Neural progenitor cell (in vitro differentiated cells): ENCODE results near the gene CABP4. TPM values are rescaled to one million over a fixed set of nuclear protein-coding genes. Genes with fewer than 3 reads are reported as not detected.
A peak's percentile ranks its signal among the peaks of the same experiment; 100 is the strongest.

ENCODE experiments used
- DNase-seq: peaks from one replicate; pipeline ENCODE4 v3.0.0-alpha.2; 2016; ENCODE audit warnings: low spot score
- H2AFZ ChIP-seq: fragments of 200-600 bp; sonication (generic); replicated peaks from 2 replicates; pipeline ENCODE4 v1.6.1; 2016; ENCODE audit warnings: antibody characterized with exemption
- H3F3A ChIP-seq: fragments of 200-600 bp; sonication (generic); 2 replicates; pipeline ENCODE4 v1.6.1; 2016; ENCODE audit warnings: antibody characterized with exemption, low read depth
- H3K27ac ChIP-seq: fragments of 200-600 bp; sonication (generic); 2 replicates; pipeline ENCODE4 v1.5.1; 2016; ENCODE audit warnings: mild to moderate bottlenecking
- H3K27me3 ChIP-seq: fragments of 200-600 bp; sonication (generic); 2 replicates; pipeline ENCODE4 v1.6.1; 2016; ENCODE audit warnings: mild to moderate bottlenecking, moderate library complexity
- H3K36me3 ChIP-seq: fragments of 200-600 bp; sonication (generic); 2 replicates; pipeline ENCODE4 v1.5.1; 2016
- H3K4me1 ChIP-seq: fragments of 200-600 bp; sonication (generic); 2 replicates; pipeline ENCODE4 v1.6.1; 2016; ENCODE audit warnings: mixed run types
- H3K4me2 ChIP-seq: fragments of 200-600 bp; sonication (generic); 2 replicates; pipeline ENCODE4 v1.6.1; 2016
- H3K4me3 ChIP-seq: fragments of 200-600 bp; sonication (generic); 2 replicates; pipeline ENCODE4 v1.5.1; 2016
- H3K79me2 ChIP-seq: fragments of 200-600 bp; sonication (generic); 2 replicates; pipeline ENCODE4 v1.6.1; 2016; ENCODE audit warnings: low read depth
- H3K9ac ChIP-seq: fragments of 200-600 bp; sonication (generic); 2 replicates; pipeline ENCODE4 v1.6.1; 2016
- H3K9me3 ChIP-seq: fragments of 200-600 bp; sonication (generic); 2 replicates; pipeline ENCODE4 v1.5.1; 2016; ENCODE audit warnings: low read depth
- H4K20me1 ChIP-seq: fragments of 200-600 bp; sonication (generic); 2 replicates; pipeline ENCODE4 v1.6.1; 2016; ENCODE audit warnings: low read depth
- H3K27ac Mint-ChIP-seq: 3 replicates; pipeline ENCODE4 v1.8.0; 2021; ENCODE audit warnings: mixed read lengths
- H3K27me3 Mint-ChIP-seq: 2 replicates; pipeline ENCODE4 v1.8.0; 2022; ENCODE audit warnings: low read depth, mild to moderate bottlenecking, inconsistent platforms, moderate library complexity, mixed read lengths; ENCODE audit not compliant: insufficient read depth
- H3K36me3 Mint-ChIP-seq: 3 replicates; pipeline ENCODE4 v1.8.0; 2021; ENCODE audit warnings: mixed read lengths
- H3K4me1 Mint-ChIP-seq: 3 replicates; pipeline ENCODE4 v1.8.0; 2021; ENCODE audit warnings: mixed read lengths
- H3K4me3 Mint-ChIP-seq: 3 replicates; pipeline ENCODE4 v1.8.0; 2021; ENCODE audit warnings: mild to moderate bottlenecking, moderate library complexity, mixed read lengths
- H3K9me3 Mint-ChIP-seq: 3 replicates; pipeline ENCODE4 v1.8.0; 2020; ENCODE audit warnings: mixed read lengths
- EZH2 ChIP-seq: fragments of 200-600 bp; sonication (generic); IDR thresholded peaks from 2 replicates; pipeline ENCODE4 v1.6.1; 2017; ENCODE audit warnings: antibody characterized with exemption, mild to moderate bottlenecking, moderate library complexity
- EZH2phosphoT487 ChIP-seq: fragments of 200-600 bp; sonication (generic); IDR thresholded peaks from 2 replicates; pipeline ENCODE4 v1.6.1; 2017; ENCODE audit warnings: antibody characterized with exemption
- total RNA-seq: library from RNA; depleted of rRNA; stranded (reverse); fragments of >200 nt; gene quantifications from 2 replicates; pipeline ENCODE4 v1.2.3, GENCODE V29; 2015; ENCODE audit warnings: low replicate concordance
- TF ChIP-seq, protein P1 (sequence below): fragments of 200-600 bp; sonication (generic); IDR thresholded peaks from 2 replicates; pipeline ENCODE4 v1.5.1; 2017; ENCODE audit warnings: antibody characterized with exemption, mild to moderate bottlenecking

Gene CABP4
- total RNA-seq, 1 donor from 2014 or later: not detected

GRCh38 chr11:67486481-67487195, 31.5 kb downstream of the CABP4 start:
- Mint-ChIP-seq H3K27me3 (peaks cover 5% of the 10 kb centered on the region), H3K4me1 (peaks cover 43% of the 10 kb centered on the region), H3K4me3 (peak overlapping the region; percentile 33), H3K36me3 (peaks cover 20% of the 10 kb centered on the region), H3K9me3 (no peaks in the 10 kb centered on the region), H3K27ac (no peak overlapping the region)
- no peaks in the 10 kb centered on the region for H3K9me3 ChIP-seq
- H3K27me3 ChIP-seq: peaks cover 6% of the 10 kb centered on the region
- H3K79me2 ChIP-seq: peaks cover 11% of the 10 kb centered on the region
- H3K4me2 ChIP-seq: no peak overlapping the region
- no peaks in the 10 kb centered on the region for H3K4me1 ChIP-seq
- no peak overlapping the region for H2AFZ ChIP-seq
- H3K27ac ChIP-seq: no peak overlapping the region
- H4K20me1 ChIP-seq: no peaks in the 10 kb centered on the region
- no peaks in the 10 kb centered on the region for H3F3A ChIP-seq
- no peak overlapping the region for H3K9ac ChIP-seq
- no peaks in the 10 kb centered on the region for H3K36me3 ChIP-seq
- TF ChIP-seq EZH2 (no peak), EZH2phosphoT487 (no peak)
- TF ChIP-seq, protein P1, sequence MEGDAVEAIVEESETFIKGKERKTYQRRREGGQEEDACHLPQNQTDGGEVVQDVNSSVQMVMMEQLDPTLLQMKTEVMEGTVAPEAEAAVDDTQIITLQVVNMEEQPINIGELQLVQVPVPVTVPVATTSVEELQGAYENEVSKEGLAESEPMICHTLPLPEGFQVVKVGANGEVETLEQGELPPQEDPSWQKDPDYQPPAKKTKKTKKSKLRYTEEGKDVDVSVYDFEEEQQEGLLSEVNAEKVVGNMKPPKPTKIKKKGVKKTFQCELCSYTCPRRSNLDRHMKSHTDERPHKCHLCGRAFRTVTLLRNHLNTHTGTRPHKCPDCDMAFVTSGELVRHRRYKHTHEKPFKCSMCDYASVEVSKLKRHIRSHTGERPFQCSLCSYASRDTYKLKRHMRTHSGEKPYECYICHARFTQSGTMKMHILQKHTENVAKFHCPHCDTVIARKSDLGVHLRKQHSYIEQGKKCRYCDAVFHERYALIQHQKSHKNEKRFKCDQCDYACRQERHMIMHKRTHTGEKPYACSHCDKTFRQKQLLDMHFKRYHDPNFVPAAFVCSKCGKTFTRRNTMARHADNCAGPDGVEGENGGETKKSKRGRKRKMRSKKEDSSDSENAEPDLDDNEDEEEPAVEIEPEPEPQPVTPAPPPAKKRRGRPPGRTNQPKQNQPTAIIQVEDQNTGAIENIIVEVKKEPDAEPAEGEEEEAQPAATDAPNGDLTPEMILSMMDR: no peak
- no peak for DNase-seq
- no peak overlapping the region for H3K4me3 ChIP-seq

- no peaks in the 10 kb centered on the region for H3F3A ChIP-seq
- peaks cover 19% of the 10 kb centered on the region for H3K36me3 Mint-ChIP-seq
- H3K36me3 ChIP-seq: no peaks in the 10 kb centered on the region
Measured at GRCh38 chr11:67489203-67489884, 34.2 kb downstream of the CABP4 start.

DNA sequence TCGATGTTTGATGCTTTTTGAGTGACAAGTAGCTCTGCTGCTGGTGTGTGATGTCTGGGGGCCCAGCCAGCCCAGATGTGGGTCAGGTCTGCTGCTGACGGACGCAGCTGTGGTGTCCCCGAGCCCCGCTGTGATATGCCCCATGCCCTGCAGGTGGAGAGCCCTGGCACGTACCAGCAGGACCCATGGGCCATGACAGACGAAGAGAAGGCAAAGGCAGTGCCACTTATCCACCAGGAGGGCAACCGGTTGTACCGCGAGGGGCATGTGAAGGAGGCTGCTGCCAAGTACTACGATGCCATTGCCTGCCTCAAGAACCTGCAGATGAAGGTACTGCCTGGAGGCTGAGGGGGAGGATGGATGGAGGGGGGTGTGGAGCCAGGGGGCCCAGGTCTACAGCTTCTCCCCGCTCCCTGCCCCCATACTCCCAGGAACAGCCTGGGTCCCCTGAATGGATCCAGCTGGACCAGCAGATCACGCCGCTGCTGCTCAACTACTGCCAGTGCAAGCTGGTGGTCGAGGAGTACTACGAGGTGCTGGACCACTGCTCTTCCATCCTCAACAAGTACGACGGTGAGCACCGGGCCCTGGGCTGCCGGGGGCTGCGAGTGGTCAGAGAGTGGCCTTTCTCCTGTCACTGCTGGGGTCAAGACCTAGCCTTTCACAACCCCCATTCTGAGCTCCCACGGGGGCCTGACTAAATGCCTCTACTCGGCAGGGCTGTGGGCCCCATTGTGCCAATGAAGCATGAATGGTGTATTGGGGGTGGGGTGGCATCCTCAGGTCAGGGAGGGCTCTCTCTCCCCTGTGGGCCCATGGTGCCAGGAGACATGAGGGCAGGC, 35.0 kb downstream of the CABP4 start:
- Histone ChIP-seq H3F3A (no peaks in the 10 kb centered on the region), H3K79me2 (no peaks in the 10 kb centered on the region), H3K4me1 (no peaks in the 10 kb centered on the region), H3K4me2 (no peak overlapping the region), H3K27me3 (no peaks in the 10 kb centered on the region), H4K20me1 (no peaks in the 10 kb centered on the region), H3K9me3 (no peaks in the 10 kb centered on the region), H3K9ac (no peak overlapping the region), H3K4me3 (no peak overlapping the region), H2AFZ (no peak overlapping the region), H3K36me3 (no peaks in the 10 kb centered on the region), H3K27ac (no peak overlapping the region)
- peaks cover 15% of the 10 kb centered on the region for H3K36me3 Mint-ChIP-seq
- H3K27ac Mint-ChIP-seq: no peak overlapping the region
- peak overlapping the region; percentile 28 for H3K4me3 Mint-ChIP-seq
- peaks cover 15% of the 10 kb centered on the region for H3K4me1 Mint-ChIP-seq
- H3K27me3 Mint-ChIP-seq: no peaks in the 10 kb centered on the region
- H3K9me3 Mint-ChIP-seq: no peaks in the 10 kb centered on the region
- DNase-seq: no peak
- TF ChIP-seq EZH2: no peak
- no peak for TF ChIP-seq EZH2phosphoT487
- TF ChIP-seq, protein P1: no peak

More at GRCh38 chr11:67489203-67489884, 34.2 kb downstream of the CABP4 start:
- Mint-ChIP-seq H3K4me1 (peaks cover 22% of the 10 kb centered on the region), H3K27me3 (no peaks in the 10 kb centered on the region), H3K4me3 (peak overlapping the region; percentile 28), H3K27ac (no peak overlapping the region), H3K9me3 (no peaks in the 10 kb centered on the region)
- no peak overlapping the region for H2AFZ ChIP-seq
- H3K4me1 ChIP-seq: no peaks in the 10 kb centered on the region
- H3K9ac ChIP-seq: no peak overlapping the region
- TF ChIP-seq EZH2phosphoT487 (no peak), EZH2 (no peak)
- TF ChIP-seq, protein P1: no peak
- no peak overlapping the region for H3K4me2 ChIP-seq
- H3K27ac ChIP-seq: no peak overlapping the region
- no peaks in the 10 kb centered on the region for H4K20me1 ChIP-seq
- H3K79me2 ChIP-seq: peaks cover 4% of the 10 kb centered on the region
- H3K4me3 ChIP-seq: no peak overlapping the region
- DNase-seq: no peak
- no peaks in the 10 kb centered on the region for H3K9me3 ChIP-seq
- H3K27me3 ChIP-seq: no peaks in the 10 kb centered on the region
